Gastrocnemius medialis (tissue), 4 donors: ENCODE results near the gene CMIP. TPM values are rescaled to one million over a fixed set of nuclear protein-coding genes. Genes with fewer than 3 reads are reported as not detected.

ENCODE experiments used
- ATAC-seq, 2 donors: fragments of 150-250 bp; one replicate each; pipeline ENCODE4 v1.9.1; 2016
- DNase-seq, 2 donors: peaks; one replicate each; pipeline ENCODE4 v3.0.0-alpha.2; 2019
- H3K27ac ChIP-seq, 4 donors: fragments of 200-600 bp; sonication (generic); 1 replicate in 1 of 4; 2 replicates in 3 of 4; pipeline ENCODE4 v1.5.1; 2016 to 2018; ENCODE audit warnings: mild to moderate bottlenecking in 2 of 4, moderate library complexity in 1 of 4
- H3K27me3 ChIP-seq, 3 donors: fragments of 200-600 bp; sonication (generic) in 2 of 3; 1 replicate in 1 of 3; 2 replicates in 2 of 3; pipeline versions ENCODE4 v1.5.1 to v1.6.0; 2016 to 2019; ENCODE audit warnings: mild to moderate bottlenecking in 1 of 3, moderate library complexity in 1 of 3
- H3K36me3 ChIP-seq, 2 donors: fragments of 200-600 bp; sonication (generic) in 1 of 2; one replicate each; pipeline ENCODE4 v1.5.1; 2017 to 2018
- H3K4me1 ChIP-seq, 2 donors: fragments of 200-600 bp; sonication (generic) in 1 of 2; one replicate each; pipeline ENCODE4 v1.5.1; 2016 to 2017; ENCODE audit warnings: mild to moderate bottlenecking in 2 of 2
- H3K4me3 ChIP-seq, 4 donors: fragments of 200-600 bp; sonication (generic) in 3 of 4; 1 replicate in 1 of 4; 2 replicates in 3 of 4; pipeline ENCODE4 v1.5.1; 2016 to 2019; ENCODE audit warnings: mild to moderate bottlenecking in 2 of 4
- H3K9me3 ChIP-seq, 3 donors: fragments of 200-600 bp; sonication (generic) in 2 of 3; 1 replicate in 1 of 3; 2 replicates in 2 of 3; pipeline ENCODE4 v1.5.1; 2016 to 2019
- POLR2A ChIP-seq, 2 donors: fragments of 450-650 bp; IDR thresholded peaks; one replicate each; pipeline ENCODE4 v1.6.1; 2017; ENCODE audit warnings: antibody characterized with exemption in 2 of 2, mild to moderate bottlenecking in 2 of 2, moderate library complexity in 2 of 2
- in situ Hi-C, 4 donors: fragments of 200-750 bp; cut with MboI; loops; one replicate each; pipeline versions ENCODE4 v1.15.0 to v1.8.0; 2017; ENCODE audit warnings: low sequenced_read_pairs in 4 of 4
- intact Hi-C: fragments of 100-400 bp; cut with DNase I; formaldehyde crosslinking; loops from one replicate; pipeline ENCODE4 v1.15.1; 2023; ENCODE audit warnings: low total_unique reads
- total RNA-seq, 4 donors: library from RNA; depleted of rRNA; stranded (reverse); fragments of >200 nt; gene quantifications; one replicate each; pipeline versions ENCODE4 v1.1.0 to v1.2.3, GENCODE V29; 2016
- TF ChIP-seq, protein P1 (sequence below), 5 experiments: fragments of 450-650 bp in 3 of 5; fragments of 200-600 bp in 2 of 5; sonication (generic) in 2 of 5; IDR thresholded peaks in 4 of 5; conservative IDR thresholded peaks in 1 of 5; 1 replicate in 4 of 5; 2 replicates in 1 of 5; pipeline ENCODE4 v1.5.1; 2016 to 2019; ENCODE audit warnings: antibody characterized with exemption in 5 of 5, mild to moderate bottlenecking in 3 of 5, moderate library complexity in 3 of 5

Gene CMIP
- total RNA-seq, 4 donors from 2014 or later, result 0.90 to 5.1 (median 2.7) TPM

DNA sequence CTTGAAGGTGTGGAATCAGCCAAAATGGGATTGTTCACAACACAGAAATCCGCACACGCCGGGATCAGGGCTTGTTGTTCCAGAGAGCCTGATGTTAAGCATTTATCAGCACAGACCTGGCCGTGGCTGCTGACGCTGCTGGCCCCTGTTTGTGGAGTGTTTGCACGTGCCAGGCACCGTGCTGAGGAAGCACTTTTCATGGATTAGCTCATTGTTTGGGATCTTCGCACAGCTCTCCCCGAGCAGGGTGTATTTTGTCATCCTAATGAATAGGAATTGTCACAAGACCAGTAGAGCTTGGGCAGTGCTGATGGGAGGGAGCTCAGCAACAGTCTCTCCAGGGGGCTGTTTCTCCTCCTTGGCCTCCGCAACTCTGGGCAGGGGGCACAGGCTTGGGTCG lies 174.1 kb downstream of the CMIP start:
- Histone ChIP-seq H3K36me3 (no peaks in the 10 kb centered on the region), H3K27me3 (no peaks in the 10 kb centered on the region), H3K4me1 (peaks cover 0 to 5% of the 10 kb centered on the region in 2 donors), H3K27ac (no peak overlapping the region), H3K9me3 (no peaks in the 10 kb centered on the region), H3K4me3 (no peak overlapping the region)
- intact Hi-C loops, result no loop called here
- no peak for ATAC-seq
- no peak for TF ChIP-seq POLR2A (IDR thresholded peaks at IDR 0.05)
- TF ChIP-seq, protein P1, sequence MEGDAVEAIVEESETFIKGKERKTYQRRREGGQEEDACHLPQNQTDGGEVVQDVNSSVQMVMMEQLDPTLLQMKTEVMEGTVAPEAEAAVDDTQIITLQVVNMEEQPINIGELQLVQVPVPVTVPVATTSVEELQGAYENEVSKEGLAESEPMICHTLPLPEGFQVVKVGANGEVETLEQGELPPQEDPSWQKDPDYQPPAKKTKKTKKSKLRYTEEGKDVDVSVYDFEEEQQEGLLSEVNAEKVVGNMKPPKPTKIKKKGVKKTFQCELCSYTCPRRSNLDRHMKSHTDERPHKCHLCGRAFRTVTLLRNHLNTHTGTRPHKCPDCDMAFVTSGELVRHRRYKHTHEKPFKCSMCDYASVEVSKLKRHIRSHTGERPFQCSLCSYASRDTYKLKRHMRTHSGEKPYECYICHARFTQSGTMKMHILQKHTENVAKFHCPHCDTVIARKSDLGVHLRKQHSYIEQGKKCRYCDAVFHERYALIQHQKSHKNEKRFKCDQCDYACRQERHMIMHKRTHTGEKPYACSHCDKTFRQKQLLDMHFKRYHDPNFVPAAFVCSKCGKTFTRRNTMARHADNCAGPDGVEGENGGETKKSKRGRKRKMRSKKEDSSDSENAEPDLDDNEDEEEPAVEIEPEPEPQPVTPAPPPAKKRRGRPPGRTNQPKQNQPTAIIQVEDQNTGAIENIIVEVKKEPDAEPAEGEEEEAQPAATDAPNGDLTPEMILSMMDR (IDR thresholded peaks at IDR 0.05 in 4 of 5, conservative IDR thresholded peaks at IDR 0.05 in 1 of 5), result no peak
- in situ Hi-C loops, result no loop called here
- DNase-seq, result no peak

DNA sequence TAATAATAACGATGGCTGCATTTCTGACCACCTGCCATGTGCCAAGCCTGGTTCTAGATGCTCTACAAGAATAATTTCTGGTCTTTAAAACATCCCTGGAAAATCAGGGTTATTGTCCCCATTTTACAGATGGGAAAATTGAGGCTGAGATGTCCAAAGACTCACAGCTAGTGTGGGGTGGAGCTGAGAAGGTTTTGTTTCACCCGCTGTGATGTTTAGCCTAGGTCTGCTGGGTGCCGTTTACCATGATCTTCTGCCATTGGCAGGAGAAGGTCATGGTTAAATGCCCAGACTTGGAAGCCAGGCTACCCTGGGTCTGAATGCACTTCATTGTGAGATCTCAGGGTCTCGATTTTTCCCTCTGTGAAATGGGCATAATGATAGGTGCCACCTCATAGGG lies 175.4 kb downstream of the CMIP start:
- intact Hi-C loops (loop anchor here (10.0 kb wide), 1 partner anchor 75 kb away; no protein-coding TSS in a partner anchor), in situ Hi-C loops (no loop called here)
- Histone ChIP-seq H3K27me3 (no peaks in the 10 kb centered on the region), H3K4me1 (peaks cover 0 to 8% of the 10 kb centered on the region in 2 donors), H3K9me3 (no peaks in the 10 kb centered on the region), H3K27ac (no peak overlapping the region), H3K4me3 (no peak overlapping the region), H3K36me3 (no peaks in the 10 kb centered on the region)
- TF ChIP-seq POLR2A (IDR thresholded peaks at IDR 0.05), result no peak
- TF ChIP-seq, protein P1 (IDR thresholded peaks at IDR 0.05 in 4 of 5, conservative IDR thresholded peaks at IDR 0.05 in 1 of 5), result no peak
- ATAC-seq (no peak), DNase-seq (no peak)

DNA sequence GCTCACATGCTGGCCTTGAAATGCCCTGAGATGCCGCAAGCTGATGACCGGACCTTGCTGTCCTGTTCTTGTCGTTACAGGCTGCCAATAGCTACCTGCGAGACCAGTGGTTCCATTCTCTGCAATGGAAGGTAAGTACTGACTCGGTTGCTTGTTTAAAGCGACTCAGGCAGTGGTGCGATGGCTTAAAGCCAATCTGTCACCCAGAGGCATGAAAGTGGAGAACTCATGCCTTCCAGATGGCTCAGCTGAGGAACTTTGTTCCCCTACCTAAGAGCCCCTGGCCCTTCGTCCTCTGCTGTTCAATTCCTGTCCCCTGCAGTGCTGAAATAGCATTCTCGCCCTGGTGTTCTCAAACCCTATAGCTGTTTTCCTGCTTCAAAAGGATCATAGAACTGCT lies 176.2 kb downstream of the CMIP start:
- DNase-seq, result no peak
- intact Hi-C loops, result loop anchor here (10.0 kb wide), 1 partner anchor 74 kb away; no protein-coding TSS in a partner anchor
- Histone ChIP-seq H3K4me1 (peaks cover 0 to 16% of the 10 kb centered on the region in 2 donors), H3K9me3 (no peaks in the 10 kb centered on the region), H3K27ac (no peak overlapping the region), H3K36me3 (no peaks in the 10 kb centered on the region), H3K27me3 (no peaks in the 10 kb centered on the region), H3K4me3 (no peak overlapping the region)
- ATAC-seq, result no peak
- in situ Hi-C loops, result no loop called here
- TF ChIP-seq, protein P1 (IDR thresholded peaks at IDR 0.05 in 4 of 5, conservative IDR thresholded peaks at IDR 0.05 in 1 of 5), result no peak
- no peak for TF ChIP-seq POLR2A (IDR thresholded peaks at IDR 0.05)

DNA sequence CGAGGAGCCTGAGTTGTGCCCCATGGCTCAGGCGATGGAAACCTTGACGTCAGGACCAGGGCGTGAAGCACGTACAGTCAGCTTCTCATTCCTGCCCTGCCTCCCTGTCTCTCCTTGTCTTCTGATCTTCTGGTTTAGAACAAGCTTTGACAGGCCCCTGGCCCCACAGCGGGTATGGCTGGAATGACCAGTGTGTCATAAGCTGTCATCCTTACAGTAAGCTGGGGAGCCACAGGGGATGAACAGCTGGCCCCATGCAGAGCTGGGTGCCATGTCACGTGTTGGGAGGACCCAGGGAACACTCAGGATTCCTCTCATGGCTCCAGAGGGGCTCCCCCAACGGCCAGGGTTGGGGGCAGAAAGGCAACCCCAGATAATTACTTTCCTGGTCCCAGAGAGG lies 176.9 kb downstream of the CMIP start:
- no peak overlapping the region for H3K27ac ChIP-seq
- H3K36me3 ChIP-seq, result no peaks in the 10 kb centered on the region
- H3K9me3 ChIP-seq, result no peaks in the 10 kb centered on the region
- no peak overlapping the region for H3K4me3 ChIP-seq
- DNase-seq, result no peak
- intact Hi-C loops (loop anchor here (10.0 kb wide), 1 partner anchor 73 kb away; no protein-coding TSS in a partner anchor), in situ Hi-C loops (no loop called here)
- TF ChIP-seq, protein P1 (IDR thresholded peaks at IDR 0.05 in 4 of 5, conservative IDR thresholded peaks at IDR 0.05 in 1 of 5), result no peak
- TF ChIP-seq POLR2A (IDR thresholded peaks at IDR 0.05), result no peak
- peaks cover 0 to 16% of the 10 kb centered on the region in 2 donors for H3K4me1 ChIP-seq
- no peak for ATAC-seq
- H3K27me3 ChIP-seq, result no peaks in the 10 kb centered on the region
